GM12878 (cell line): ENCODE measurements around the gene CXCL13. TPM values are rescaled to one million over a fixed set of nuclear protein-coding genes. Genes with fewer than 3 reads are reported as not detected.

Source experiments
- polyA plus RNA-seq, 11 experiments: library from polyadenylated mRNA; depleted of rRNA in 4 of 11; unstranded in 6 of 11; stranded (reverse) in 5 of 11; fragments of >200 nt; fragmentation: Nextera tagmentation in 4 of 11; fragmentation: Illumina TruSeq in 1 of 11; extraction: Ambion mirVana in 4 of 11; extraction: Trizol in 1 of 11; gene quantifications; 1 replicate in 1 of 11; 2 replicates in 10 of 11; pipeline versions ENCODE4 v1.2.1 to v1.2.3, GENCODE V29; 2011 to 2016; ENCODE audit warnings: inconsistent platforms in 2 of 11, missing spikeins in 2 of 11, low read depth in 1 of 11
- total RNA-seq, 4 experiments: library from RNA; depleted of rRNA in 3 of 4; stranded (reverse); fragments of >200 nt in 3 of 4; fragmentation: Illumina TruSeq in 1 of 4; extraction: Trizol in 1 of 4; gene quantifications; 2 replicates each; pipeline versions ENCODE4 v1.2.1 to v1.2.3, GENCODE V29; 2013 to 2021

Gene CXCL13
- total and polyA plus RNA-seq, 10 of the 15 experiments (the other 5 are each of a cell fraction or from before 2014, with no cell fraction given): 0.05 to 0.16 TPM; not detected in 8

Other genes with a start within 250 kb of the CXCL13 start
- gene CNOT6L, start 213.5 kb downstream of the CXCL13 start, total RNA-seq (2014; rRNA removed): 2.8 and 3.1 TPM in 2 replicates
- gene CNOT6L, start 213.5 kb downstream of the CXCL13 start, total RNA-seq (2014; rRNA removed; fragmentation: Illumina TruSeq; extraction: Trizol): 2.6 and 3.3 TPM in 2 replicates
- gene CNOT6L, start 213.5 kb downstream of the CXCL13 start, total RNA-seq (2021): 10.0 and 10.9 TPM in 2 replicates
- 4.6 and 5.2 TPM in 2 replicates for gene CNOT6L, start 213.5 kb downstream of the CXCL13 start, polyA plus RNA-seq (2011; rRNA removed)
- 5.9 and 6.1 TPM in 2 replicates for gene CNOT6L, start 213.5 kb downstream of the CXCL13 start, polyA plus RNA-seq (2014; fragmentation: Illumina TruSeq; extraction: Trizol)
- gene CNOT6L, start 213.5 kb downstream of the CXCL13 start, polyA plus RNA-seq (2014; fragmentation: Nextera tagmentation; extraction: Ambion mirVana): 1 to 10 TPM; 1.1 to 2.0 TPM
- gene CNOT6L, start 213.5 kb downstream of the CXCL13 start, polyA plus RNA-seq (2014; rRNA removed): 2.7 and 3.1 TPM in 2 replicates
- 1 to 10 TPM; 3.0 to 3.5 TPM for gene CNOT6L, start 213.5 kb downstream of the CXCL13 start, polyA plus RNA-seq (2016; fragmentation: Nextera tagmentation; extraction: Ambion mirVana)